ENCODE data around the gene LRP8. TPM values are rescaled to one million over a fixed set of nuclear protein-coding genes. Genes with fewer than 3 reads are reported as not detected.

Gene LRP8
- total RNA-seq, 1 donor from 2014 or later: 12.8 TPM

- Histone ChIP-seq H3K27ac (ENCODE audit: low read depth, low read length) (no peak overlapping the region), H3K9me3 (ENCODE audit: insufficient read depth, low read depth, low read length) (peaks cover 2% of the 10 kb centered on the region), H3K79me2 (ENCODE audit: insufficient read depth, low read length) (no peaks in the 10 kb centered on the region), H3K9ac (ENCODE audit: low read length) (no peak overlapping the region), H3K36me3 (ENCODE audit: insufficient read depth, low read length) (no peaks in the 10 kb centered on the region), H3K27me3 (ENCODE audit: insufficient read depth, low read length) (peaks cover 6% of the 10 kb centered on the region), H3K4me2 (ENCODE audit: low read length) (no peak overlapping the region), H3K4me1 (ENCODE audit: insufficient read depth, low read length) (no peaks in the 10 kb centered on the region), H4K20me1 (ENCODE audit: insufficient read depth, low read length) (no peaks in the 10 kb centered on the region), H2AFZ (ENCODE audit: low read depth, low read length) (no peak overlapping the region), H3K4me3 (ENCODE audit: insufficient read depth, low read depth, low read length) (no peak overlapping the region)
- H3K4me1 Mint-ChIP-seq (ENCODE audit: low read depth, unreplicated experiment): no peaks in the 10 kb centered on the region
- no peak for TF ChIP-seq EZH2 (IDR thresholded peaks at IDR 0.05; ENCODE audit: insufficient read depth, low read length)
- TF ChIP-seq, protein P1, sequence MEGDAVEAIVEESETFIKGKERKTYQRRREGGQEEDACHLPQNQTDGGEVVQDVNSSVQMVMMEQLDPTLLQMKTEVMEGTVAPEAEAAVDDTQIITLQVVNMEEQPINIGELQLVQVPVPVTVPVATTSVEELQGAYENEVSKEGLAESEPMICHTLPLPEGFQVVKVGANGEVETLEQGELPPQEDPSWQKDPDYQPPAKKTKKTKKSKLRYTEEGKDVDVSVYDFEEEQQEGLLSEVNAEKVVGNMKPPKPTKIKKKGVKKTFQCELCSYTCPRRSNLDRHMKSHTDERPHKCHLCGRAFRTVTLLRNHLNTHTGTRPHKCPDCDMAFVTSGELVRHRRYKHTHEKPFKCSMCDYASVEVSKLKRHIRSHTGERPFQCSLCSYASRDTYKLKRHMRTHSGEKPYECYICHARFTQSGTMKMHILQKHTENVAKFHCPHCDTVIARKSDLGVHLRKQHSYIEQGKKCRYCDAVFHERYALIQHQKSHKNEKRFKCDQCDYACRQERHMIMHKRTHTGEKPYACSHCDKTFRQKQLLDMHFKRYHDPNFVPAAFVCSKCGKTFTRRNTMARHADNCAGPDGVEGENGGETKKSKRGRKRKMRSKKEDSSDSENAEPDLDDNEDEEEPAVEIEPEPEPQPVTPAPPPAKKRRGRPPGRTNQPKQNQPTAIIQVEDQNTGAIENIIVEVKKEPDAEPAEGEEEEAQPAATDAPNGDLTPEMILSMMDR (IDR thresholded peaks at IDR 0.05; ENCODE audit: insufficient read depth, low read depth, low read length): no peak
- FAIRE-seq (no peak), DNase-seq (ENCODE audit: low read depth) (no peak)
- peaks cover 19% of the 10 kb centered on the region for H3K9me3 Mint-ChIP-seq (ENCODE audit: unreplicated experiment)
- H3K27ac Mint-ChIP-seq (ENCODE audit: unreplicated experiment): no peak overlapping the region
- no peak overlapping the region for H3K4me3 Mint-ChIP-seq (ENCODE audit: unreplicated experiment)
- H3K36me3 Mint-ChIP-seq (ENCODE audit: low read depth, unreplicated experiment): no peaks in the 10 kb centered on the region
- peaks cover 21% of the 10 kb centered on the region for H3K27me3 Mint-ChIP-seq (ENCODE audit: low read depth, unreplicated experiment)
These were observed 35.2 kb upstream of the LRP8 start for GRCh38 chr1:53362851-53363642.

DNA sequence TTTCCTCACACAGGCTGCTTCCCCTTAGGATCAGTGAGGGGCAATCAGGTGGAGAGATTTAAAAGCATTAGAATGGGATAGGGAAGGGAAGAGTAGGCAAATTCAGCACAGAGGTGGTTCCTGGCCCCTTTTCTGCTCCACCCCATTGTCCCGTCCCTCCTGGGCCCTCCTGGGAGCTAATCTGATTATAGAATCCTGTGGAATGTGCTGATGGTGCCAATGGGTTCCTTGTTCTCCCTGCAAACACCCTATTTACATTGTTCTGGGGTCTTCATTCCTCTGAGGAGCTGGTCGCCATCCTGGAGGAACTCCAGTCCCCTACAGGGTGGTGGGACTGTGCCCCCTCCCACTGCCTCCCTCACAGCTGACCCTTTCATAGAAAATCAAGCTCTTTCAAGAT lies 34.4 kb upstream of the LRP8 start:
- H3K36me3 ChIP-seq (ENCODE audit: insufficient read depth, low read length): no peaks in the 10 kb centered on the region
- H3K79me2 ChIP-seq (ENCODE audit: insufficient read depth, low read length): no peaks in the 10 kb centered on the region
- no peak overlapping the region for H3K27ac ChIP-seq (ENCODE audit: low read depth, low read length)
- no peak overlapping the region for H3K4me3 ChIP-seq (ENCODE audit: insufficient read depth, low read depth, low read length)
- H3K27me3 ChIP-seq (ENCODE audit: insufficient read depth, low read length): peaks cover 4% of the 10 kb centered on the region
- H2AFZ ChIP-seq (ENCODE audit: low read depth, low read length): no peak overlapping the region
- H3K9me3 ChIP-seq (ENCODE audit: insufficient read depth, low read depth, low read length): peaks cover 2% of the 10 kb centered on the region
- no peak overlapping the region for H3K4me3 Mint-ChIP-seq (ENCODE audit: unreplicated experiment)
- no peaks in the 10 kb centered on the region for H3K4me1 Mint-ChIP-seq (ENCODE audit: low read depth, unreplicated experiment)
- H3K9me3 Mint-ChIP-seq (ENCODE audit: unreplicated experiment): peaks cover 19% of the 10 kb centered on the region
- TF ChIP-seq, protein P1 (IDR thresholded peaks at IDR 0.05; ENCODE audit: insufficient read depth, low read depth, low read length): no peak
- TF ChIP-seq EZH2 (IDR thresholded peaks at IDR 0.05; ENCODE audit: insufficient read depth, low read length): no peak
- peaks cover 16% of the 10 kb centered on the region for H3K27me3 Mint-ChIP-seq (ENCODE audit: low read depth, unreplicated experiment)
- no peak overlapping the region for H3K9ac ChIP-seq (ENCODE audit: low read length)
- FAIRE-seq: no peak
- H4K20me1 ChIP-seq (ENCODE audit: insufficient read depth, low read length): no peaks in the 10 kb centered on the region
- no peaks in the 10 kb centered on the region for H3K4me1 ChIP-seq (ENCODE audit: insufficient read depth, low read length)
- no peak overlapping the region for H3K4me2 ChIP-seq (ENCODE audit: low read length)
- DNase-seq (ENCODE audit: low read depth): no peak
- H3K27ac Mint-ChIP-seq (ENCODE audit: unreplicated experiment): no peak overlapping the region
- no peaks in the 10 kb centered on the region for H3K36me3 Mint-ChIP-seq (ENCODE audit: low read depth, unreplicated experiment)

- Histone ChIP-seq H3K4me1 (ENCODE audit: insufficient read depth, low read length) (no peaks in the 10 kb centered on the region), H2AFZ (ENCODE audit: low read depth, low read length) (no peak overlapping the region), H3K4me3 (ENCODE audit: insufficient read depth, low read depth, low read length) (no peak overlapping the region), H3K9me3 (ENCODE audit: insufficient read depth, low read depth, low read length) (peaks cover 5% of the 10 kb centered on the region), H3K4me2 (ENCODE audit: low read length) (no peak overlapping the region), H3K36me3 (ENCODE audit: insufficient read depth, low read length) (no peaks in the 10 kb centered on the region), H3K27ac (ENCODE audit: low read depth, low read length) (no peak overlapping the region), H3K79me2 (ENCODE audit: insufficient read depth, low read length) (no peaks in the 10 kb centered on the region), H3K9ac (ENCODE audit: low read length) (no peak overlapping the region), H4K20me1 (ENCODE audit: insufficient read depth, low read length) (no peaks in the 10 kb centered on the region), H3K27me3 (ENCODE audit: insufficient read depth, low read length) (peaks cover 4% of the 10 kb centered on the region)
- DNase-seq (ENCODE audit: low read depth) (no peak), FAIRE-seq (no peak)
- no peak for TF ChIP-seq EZH2 (IDR thresholded peaks at IDR 0.05; ENCODE audit: insufficient read depth, low read length)
- TF ChIP-seq, protein P1 (IDR thresholded peaks at IDR 0.05; ENCODE audit: insufficient read depth, low read depth, low read length): no peak
- Mint-ChIP-seq H3K27me3 (ENCODE audit: low read depth, unreplicated experiment) (peaks cover 12% of the 10 kb centered on the region), H3K4me3 (ENCODE audit: unreplicated experiment) (no peak overlapping the region), H3K27ac (ENCODE audit: unreplicated experiment) (no peak overlapping the region), H3K4me1 (ENCODE audit: low read depth, unreplicated experiment) (no peaks in the 10 kb centered on the region), H3K36me3 (ENCODE audit: low read depth, unreplicated experiment) (no peaks in the 10 kb centered on the region), H3K9me3 (ENCODE audit: unreplicated experiment) (peaks cover 19% of the 10 kb centered on the region)
These were observed 33.7 kb upstream of the LRP8 start for GRCh38 chr1:53361541-53361961.

Measured in astrocyte (in vitro differentiated cells and primary cell).